GM18517 (cell line): ENCODE data around the gene GRIFIN.

Experiments
- ATAC-seq: cut with Tn5 transposase; IDR thresholded peaks from one replicate; pipeline ENCODE4 v1.9.1; 2021; ENCODE audit warnings: mild to moderate bottlenecking, moderate library complexity; ENCODE audit not compliant: unreplicated experiment

GRIFIN gene

GRCh38 chr7:2499719-2500430 lies 23.7 kb upstream of the GRIFIN start:
- ATAC-seq = no peak

- ATAC-seq = no peak
Measured at GRCh38 chr7:2499181-2499580, 23.0 kb upstream of the GRIFIN start.

- no peak for ATAC-seq
Measured at GRCh38 chr7:2498708-2499107, 22.5 kb upstream of the GRIFIN start.

- ATAC-seq = no peak
Measured at GRCh38 chr7:2497500-2498336, 21.5 kb upstream of the GRIFIN start.

- ATAC-seq = no peak
Measured at GRCh38 chr7:2497065-2497464, 20.9 kb upstream of the GRIFIN start.

- no peak for ATAC-seq
Measured at GRCh38 chr7:2496375-2496774, 20.2 kb upstream of the GRIFIN start.

GRCh38 chr7:2495418-2496299 lies 19.5 kb upstream of the GRIFIN start:
- ATAC-seq = no peak

- ATAC-seq = no peak
Measured at GRCh38 chr7:2494191-2495130, 18.3 kb upstream of the GRIFIN start.

- no peak for ATAC-seq
Measured at GRCh38 chr7:2493205-2494164, 17.3 kb upstream of the GRIFIN start.

GRCh38 chr7:2492038-2492437 lies 15.8 kb upstream of the GRIFIN start:
- ATAC-seq = no peak

GRCh38 chr7:2490181-2490651 lies 14.0 kb upstream of the GRIFIN start:
- no peak for ATAC-seq

GRCh38 chr7:2488681-2489080 lies 12.5 kb upstream of the GRIFIN start:
- ATAC-seq = no peak

GRCh38 chr7:2488272-2488645 lies 12.1 kb upstream of the GRIFIN start:
- no peak for ATAC-seq

GRCh38 chr7:2487586-2488271 lies 11.5 kb upstream of the GRIFIN start:
- no peak for ATAC-seq

- ATAC-seq = no peak
Measured at GRCh38 chr7:2484868-2485267, 8.7 kb upstream of the GRIFIN start.

- ATAC-seq = no peak
Measured at GRCh38 chr7:2483494-2483893, 7.3 kb upstream of the GRIFIN start.

GRCh38 chr7:2482725-2483451 lies 6.7 kb upstream of the GRIFIN start:
- no peak for ATAC-seq

- ATAC-seq = no peak
Measured at GRCh38 chr7:2481195-2481594, 5.0 kb upstream of the GRIFIN start.
